GM23338 (cell line): ENCODE data around the gene YPEL1. TPM values are rescaled to one million over a fixed set of nuclear protein-coding genes. Genes with fewer than 3 reads are reported as not detected.

ENCODE experiments used
- ATAC-seq: fragments of 200-7000 bp; cut with Tn5 transposase; 3 replicates; pipeline ENCODE4 v1.9.1; 2020
- DNase-seq: peaks from one replicate; pipeline ENCODE4 v3.0.0-alpha.2; 2015; ENCODE audit warnings: low spot score
- H2AFZ ChIP-seq: fragments of 200-600 bp; sonication (generic); 2 replicates; pipeline ENCODE4 v1.8.0; 2016; ENCODE audit warnings: antibody characterized with exemption, mild to moderate bottlenecking, moderate library complexity
- H3F3A ChIP-seq: fragments of 200-600 bp; sonication (generic); replicated peaks from 2 replicates; pipeline ENCODE4 v1.8.0; 2017; ENCODE audit warnings: antibody characterized with exemption, mixed run types, low read depth
- H3K27ac ChIP-seq: fragments of 200-600 bp; sonication (generic); 2 replicates; pipeline ENCODE4 v1.6.1; 2016; ENCODE audit warnings: low read depth
- H3K27me3 ChIP-seq: fragments of 200-600 bp; sonication (generic); 2 replicates; pipeline ENCODE4 v1.8.0; 2016; ENCODE audit warnings: mild to moderate bottlenecking, mixed run types, moderate library complexity; ENCODE audit not compliant: insufficient read depth
- H3K36me3 ChIP-seq: fragments of 200-600 bp; sonication (generic); 2 replicates; pipeline ENCODE4 v1.8.0; 2016; ENCODE audit warnings: mild to moderate bottlenecking; ENCODE audit not compliant: insufficient read depth
- H3K4me1 ChIP-seq: fragments of 200-600 bp; sonication (generic); 2 replicates; pipeline ENCODE4 v1.8.0; 2016; ENCODE audit warnings: mild to moderate bottlenecking, moderate library complexity; ENCODE audit not compliant: insufficient read depth
- H3K4me2 ChIP-seq: fragments of 200-600 bp; sonication (generic); 2 replicates; pipeline ENCODE4 v1.7.1; 2017; ENCODE audit warnings: mixed run types
- H3K4me3 ChIP-seq: fragments of 200-600 bp; sonication (generic); 2 replicates; pipeline ENCODE4 v1.6.1; 2016; ENCODE audit warnings: mixed run types
- H3K79me2 ChIP-seq: fragments of 200-600 bp; sonication (generic); replicated peaks from 2 replicates; pipeline ENCODE4 v1.8.0; 2017; ENCODE audit warnings: mild to moderate bottlenecking; ENCODE audit not compliant: insufficient read depth
- H3K9me2 ChIP-seq: fragments of 200-600 bp; sonication (generic); 2 replicates; pipeline ENCODE4 v1.8.0; 2017; ENCODE audit not compliant: insufficient read depth
- H4K20me1 ChIP-seq: fragments of 200-600 bp; sonication (generic); replicated peaks from 2 replicates; pipeline ENCODE4 v1.8.0; 2017; ENCODE audit warnings: mild to moderate bottlenecking; ENCODE audit not compliant: insufficient read depth
- H3K27ac Mint-ChIP-seq: 2 replicates; pipeline ENCODE4 v1.8.0; 2020; ENCODE audit warnings: inconsistent platforms, mild to moderate bottlenecking, moderate library complexity, mixed read lengths
- H3K27me3 Mint-ChIP-seq: 3 replicates; pipeline ENCODE4 v1.8.0; 2022; ENCODE audit warnings: low read depth, mild to moderate bottlenecking, moderate library complexity, mixed read lengths, inconsistent platforms; ENCODE audit not compliant: insufficient read depth, poor library complexity
- H3K36me3 Mint-ChIP-seq: 3 replicates; pipeline ENCODE4 v1.8.0; 2021; ENCODE audit warnings: low read depth, mild to moderate bottlenecking, inconsistent platforms, moderate library complexity, mixed read lengths
- H3K4me1 Mint-ChIP-seq: 3 replicates; pipeline ENCODE4 v1.8.0; 2020; ENCODE audit warnings: mild to moderate bottlenecking, inconsistent platforms, mixed read lengths
- H3K4me3 Mint-ChIP-seq: 3 replicates; pipeline ENCODE4 v1.8.0; 2021; ENCODE audit warnings: moderate library complexity, mild to moderate bottlenecking, inconsistent platforms, mixed read lengths
- H3K9me3 Mint-ChIP-seq: 3 replicates; pipeline ENCODE4 v1.8.0; 2020; ENCODE audit warnings: moderate library complexity, mild to moderate bottlenecking, inconsistent platforms, mixed read lengths
- CREB1 ChIP-seq: fragments of 250-450 bp; sonication (Bioruptor Pico); IDR thresholded peaks from 2 replicates; pipeline ENCODE4 v1.5.0; 2020; ENCODE audit warnings: low read depth, mild to moderate bottlenecking, moderate library complexity
- EZH2 ChIP-seq: fragments of 200-600 bp; sonication (generic); IDR thresholded peaks from one replicate; pipeline ENCODE4 v1.8.0; 2017; ENCODE audit warnings: antibody characterized with exemption, mild to moderate bottlenecking, low read depth; ENCODE audit not compliant: unreplicated experiment
- EZH2phosphoT487 ChIP-seq: fragments of 200-600 bp; sonication (generic); IDR thresholded peaks from one replicate; pipeline ENCODE4 v1.8.1; 2018; ENCODE audit warnings: antibody characterized with exemption; ENCODE audit not compliant: unreplicated experiment
- JUNB ChIP-seq: IDR thresholded peaks from one replicate; pipeline ENCODE4 v1.6.1; 2016; ENCODE audit warnings: antibody characterized with exemption; ENCODE audit not compliant: unreplicated experiment
- NANOG ChIP-seq: IDR thresholded peaks from 2 replicates; pipeline ENCODE4 v1.6.1; 2016; ENCODE audit warnings: antibody characterized with exemption, borderline replicate concordance
- POLR2AphosphoS5 ChIP-seq: IDR thresholded peaks from 2 replicates; pipeline ENCODE4 v1.6.1; 2016; ENCODE audit warnings: antibody characterized with exemption, low read depth
- STAT1 ChIP-seq: IDR thresholded peaks from one replicate; pipeline ENCODE4 v1.6.1; 2016; ENCODE audit warnings: antibody characterized with exemption; ENCODE audit not compliant: unreplicated experiment
- ZNF114 ChIP-seq: fragments of 250-450 bp; sonication (Bioruptor Pico); IDR thresholded peaks from 2 replicates; pipeline ENCODE4 v1.5.0; 2020; ENCODE audit warnings: mild to moderate bottlenecking, moderate library complexity
- ZNF331 ChIP-seq: fragments of 250-450 bp; sonication (Bioruptor Pico); IDR thresholded peaks from 2 replicates; pipeline ENCODE4 v1.5.0; 2020; ENCODE audit warnings: low read depth, mild to moderate bottlenecking, moderate library complexity
- ZNF462 ChIP-seq: fragments of 250-450 bp; sonication (Bioruptor Pico); IDR thresholded peaks from 2 replicates; pipeline ENCODE4 v1.5.0; 2020; ENCODE audit warnings: mild to moderate bottlenecking, moderate library complexity
- polyA plus RNA-seq: library from polyadenylated mRNA; unstranded; fragments of >200 nt; fragmentation: Nextera tagmentation; extraction: Ambion mirVana; gene quantifications from 2 replicates; pipeline ENCODE4 v1.2.1, GENCODE V29; 2016
- total RNA-seq: library from RNA; depleted of rRNA; stranded (reverse); fragments of >200 nt; shearing (Covaris generic); gene quantifications from 2 replicates; pipeline ENCODE4 v1.2.3, GENCODE V29; 2014
- TF ChIP-seq, protein P1 (sequence below): IDR thresholded peaks from 2 replicates; pipeline ENCODE4 v1.6.1; 2016; ENCODE audit warnings: antibody characterized with exemption
- TF ChIP-seq, protein P2 (sequence below), 2 experiments: fragments of 200-600 bp in 1 of 2; sonication (generic) in 1 of 2; conservative IDR thresholded peaks; 2 replicates each; pipeline versions ENCODE4 v1.5.1 to v1.6.1; 2016 to 2017; ENCODE audit warnings: antibody characterized with exemption in 2 of 2, low read depth in 2 of 2, mild to moderate bottlenecking in 2 of 2, moderate library complexity in 1 of 2
- TF ChIP-seq, protein P3 (sequence below): IDR thresholded peaks from one replicate; pipeline ENCODE4 v1.6.1; 2018; ENCODE audit warnings: antibody characterized with exemption; ENCODE audit not compliant: unreplicated experiment

Gene YPEL1
- total and polyA plus RNA-seq, 2 experiments from 2014 or later, result 4.4 to 6.0 TPM

- TF ChIP-seq ZNF462 (CRISPR knock-in tag), result no peak
Observed at GRCh38 chr22:21727768-21728167, 7.8 kb downstream of the YPEL1 start (continued).

GRCh38 chr22:21727159-21727558 is 8.4 kb downstream of the YPEL1 start:
- Mint-ChIP-seq H3K4me1 (peaks cover 8% of the 10 kb centered on the region; the same call in 2 of the 3 replicates), H3K27me3 (peaks cover 9% of the 10 kb centered on the region), H3K9me3 (no peaks in the 10 kb centered on the region), H3K27ac (no peak overlapping the region), H3K36me3 (no peaks in the 10 kb centered on the region), H3K4me3 (no peak overlapping the region; the same call in 2 of the 3 replicates)
- H3K27ac ChIP-seq, result no peak overlapping the region
- no peaks in the 10 kb centered on the region for H3K27me3 ChIP-seq
- no peaks in the 10 kb centered on the region for H3F3A ChIP-seq
- no peak overlapping the region for H3K4me3 ChIP-seq
- H3K4me1 ChIP-seq, result 0 out of 2 replicates have a peak, but pooled peaks cover 3% of the 10 kb centered on the region
- H2AFZ ChIP-seq, result no peak overlapping the region
- H3K36me3 ChIP-seq, result no peaks in the 10 kb centered on the region
- H3K9me2 ChIP-seq, result no peaks in the 10 kb centered on the region
- ATAC-seq, result no peak
- H3K4me2 ChIP-seq, result no peak overlapping the region
- DNase-seq, result no peak
- H3K79me2 ChIP-seq, result no peaks in the 10 kb centered on the region
- no peaks in the 10 kb centered on the region; the same call in 1 of the 2 replicates for H4K20me1 ChIP-seq
- TF ChIP-seq EZH2 (no peak), NANOG (no peak), ZNF114 (CRISPR knock-in tag) (no peak), POLR2AphosphoS5 (no peak), STAT1 (no peak), JUNB (no peak), CREB1 (CRISPR knock-in tag) (no peak), ZNF331 (CRISPR knock-in tag) (no peak), EZH2phosphoT487 (no peak)
- TF ChIP-seq, protein P1, sequence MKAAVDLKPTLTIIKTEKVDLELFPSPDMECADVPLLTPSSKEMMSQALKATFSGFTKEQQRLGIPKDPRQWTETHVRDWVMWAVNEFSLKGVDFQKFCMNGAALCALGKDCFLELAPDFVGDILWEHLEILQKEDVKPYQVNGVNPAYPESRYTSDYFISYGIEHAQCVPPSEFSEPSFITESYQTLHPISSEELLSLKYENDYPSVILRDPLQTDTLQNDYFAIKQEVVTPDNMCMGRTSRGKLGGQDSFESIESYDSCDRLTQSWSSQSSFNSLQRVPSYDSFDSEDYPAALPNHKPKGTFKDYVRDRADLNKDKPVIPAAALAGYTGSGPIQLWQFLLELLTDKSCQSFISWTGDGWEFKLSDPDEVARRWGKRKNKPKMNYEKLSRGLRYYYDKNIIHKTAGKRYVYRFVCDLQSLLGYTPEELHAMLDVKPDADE, result no peak
- TF ChIP-seq, protein P2, sequence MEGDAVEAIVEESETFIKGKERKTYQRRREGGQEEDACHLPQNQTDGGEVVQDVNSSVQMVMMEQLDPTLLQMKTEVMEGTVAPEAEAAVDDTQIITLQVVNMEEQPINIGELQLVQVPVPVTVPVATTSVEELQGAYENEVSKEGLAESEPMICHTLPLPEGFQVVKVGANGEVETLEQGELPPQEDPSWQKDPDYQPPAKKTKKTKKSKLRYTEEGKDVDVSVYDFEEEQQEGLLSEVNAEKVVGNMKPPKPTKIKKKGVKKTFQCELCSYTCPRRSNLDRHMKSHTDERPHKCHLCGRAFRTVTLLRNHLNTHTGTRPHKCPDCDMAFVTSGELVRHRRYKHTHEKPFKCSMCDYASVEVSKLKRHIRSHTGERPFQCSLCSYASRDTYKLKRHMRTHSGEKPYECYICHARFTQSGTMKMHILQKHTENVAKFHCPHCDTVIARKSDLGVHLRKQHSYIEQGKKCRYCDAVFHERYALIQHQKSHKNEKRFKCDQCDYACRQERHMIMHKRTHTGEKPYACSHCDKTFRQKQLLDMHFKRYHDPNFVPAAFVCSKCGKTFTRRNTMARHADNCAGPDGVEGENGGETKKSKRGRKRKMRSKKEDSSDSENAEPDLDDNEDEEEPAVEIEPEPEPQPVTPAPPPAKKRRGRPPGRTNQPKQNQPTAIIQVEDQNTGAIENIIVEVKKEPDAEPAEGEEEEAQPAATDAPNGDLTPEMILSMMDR (conservative IDR thresholded peaks at IDR 0.05; ENCODE audit: low read depth in 2 of 2), result no peak
- TF ChIP-seq, protein P3, sequence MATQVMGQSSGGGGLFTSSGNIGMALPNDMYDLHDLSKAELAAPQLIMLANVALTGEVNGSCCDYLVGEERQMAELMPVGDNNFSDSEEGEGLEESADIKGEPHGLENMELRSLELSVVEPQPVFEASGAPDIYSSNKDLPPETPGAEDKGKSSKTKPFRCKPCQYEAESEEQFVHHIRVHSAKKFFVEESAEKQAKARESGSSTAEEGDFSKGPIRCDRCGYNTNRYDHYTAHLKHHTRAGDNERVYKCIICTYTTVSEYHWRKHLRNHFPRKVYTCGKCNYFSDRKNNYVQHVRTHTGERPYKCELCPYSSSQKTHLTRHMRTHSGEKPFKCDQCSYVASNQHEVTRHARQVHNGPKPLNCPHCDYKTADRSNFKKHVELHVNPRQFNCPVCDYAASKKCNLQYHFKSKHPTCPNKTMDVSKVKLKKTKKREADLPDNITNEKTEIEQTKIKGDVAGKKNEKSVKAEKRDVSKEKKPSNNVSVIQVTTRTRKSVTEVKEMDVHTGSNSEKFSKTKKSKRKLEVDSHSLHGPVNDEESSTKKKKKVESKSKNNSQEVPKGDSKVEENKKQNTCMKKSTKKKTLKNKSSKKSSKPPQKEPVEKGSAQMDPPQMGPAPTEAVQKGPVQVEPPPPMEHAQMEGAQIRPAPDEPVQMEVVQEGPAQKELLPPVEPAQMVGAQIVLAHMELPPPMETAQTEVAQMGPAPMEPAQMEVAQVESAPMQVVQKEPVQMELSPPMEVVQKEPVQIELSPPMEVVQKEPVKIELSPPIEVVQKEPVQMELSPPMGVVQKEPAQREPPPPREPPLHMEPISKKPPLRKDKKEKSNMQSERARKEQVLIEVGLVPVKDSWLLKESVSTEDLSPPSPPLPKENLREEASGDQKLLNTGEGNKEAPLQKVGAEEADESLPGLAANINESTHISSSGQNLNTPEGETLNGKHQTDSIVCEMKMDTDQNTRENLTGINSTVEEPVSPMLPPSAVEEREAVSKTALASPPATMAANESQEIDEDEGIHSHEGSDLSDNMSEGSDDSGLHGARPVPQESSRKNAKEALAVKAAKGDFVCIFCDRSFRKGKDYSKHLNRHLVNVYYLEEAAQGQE, result no peak
